ENCODE measurements around the gene CABP4.
A peak's percentile ranks its signal among the peaks of the same experiment; 100 is the strongest.
"Not testable (repeated sequence)": the region's sequence is repeated elsewhere in the genome, so short reads cannot be mapped to it uniquely, and the experiment has no call there.

CABP4 gene

DNA sequence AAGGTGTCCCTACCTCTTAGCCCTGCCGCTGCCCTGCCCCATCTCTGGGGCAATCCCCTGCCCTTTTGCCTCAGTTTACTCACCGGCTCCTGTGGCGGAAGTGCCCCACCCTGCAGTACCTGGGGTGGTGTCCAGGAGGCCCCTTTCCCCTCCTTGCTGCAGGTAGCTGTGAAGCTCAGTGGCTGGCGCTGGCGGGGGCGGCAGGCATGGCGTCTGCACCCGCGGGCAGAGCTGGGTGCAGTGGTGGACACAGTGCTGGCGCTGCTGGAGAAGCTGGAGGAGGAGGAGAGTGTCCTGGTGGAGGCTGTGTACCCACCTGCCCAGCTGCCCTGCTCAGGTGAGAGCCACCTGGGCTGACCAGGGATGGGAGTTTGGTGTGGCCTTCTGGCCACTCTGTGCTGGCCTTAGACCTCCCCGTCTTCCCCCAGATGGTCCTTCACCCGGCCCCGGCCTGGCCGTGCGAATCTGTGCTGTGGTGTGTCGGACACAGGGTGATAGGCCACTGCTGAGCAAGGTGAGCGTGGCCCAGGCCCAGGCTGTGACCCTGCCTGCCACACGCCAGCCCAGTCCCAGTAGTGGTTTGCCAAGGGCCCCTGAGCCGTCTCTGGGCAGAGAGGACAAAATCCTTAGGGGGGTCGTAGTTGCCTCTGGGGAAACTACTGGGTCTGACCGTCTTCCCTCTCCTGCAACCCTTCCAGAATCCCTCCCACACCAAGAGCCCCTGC is 35.7 kb upstream of the CABP4 start:
- no peak for DNase-seq

DNA sequence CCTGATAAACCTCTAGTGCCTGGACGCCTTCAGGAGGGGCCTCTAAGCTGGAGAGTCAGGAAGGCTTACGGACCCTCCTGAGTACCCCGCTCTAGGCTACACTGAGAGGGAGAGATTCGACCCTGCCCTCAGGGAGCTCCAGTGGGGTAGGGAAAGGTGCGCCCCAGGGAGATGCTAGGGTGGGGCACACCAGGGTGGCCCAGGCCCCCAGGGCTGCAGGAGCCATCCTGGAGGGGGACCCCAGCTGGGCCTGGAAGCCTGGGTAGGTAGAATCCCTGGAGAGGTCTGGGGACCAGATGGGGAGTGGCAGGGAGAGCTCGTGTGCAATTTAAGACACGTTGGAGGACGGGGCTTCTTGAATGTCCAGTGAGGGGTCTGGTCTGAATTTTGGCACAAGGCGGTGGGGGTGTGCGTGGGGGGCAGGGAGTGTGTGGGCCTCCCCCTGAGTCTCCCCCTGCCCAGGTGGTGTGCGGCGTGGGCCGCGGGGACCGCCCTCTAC is 35.0 kb upstream of the CABP4 start:
- DNase-seq: no peak

DNA sequence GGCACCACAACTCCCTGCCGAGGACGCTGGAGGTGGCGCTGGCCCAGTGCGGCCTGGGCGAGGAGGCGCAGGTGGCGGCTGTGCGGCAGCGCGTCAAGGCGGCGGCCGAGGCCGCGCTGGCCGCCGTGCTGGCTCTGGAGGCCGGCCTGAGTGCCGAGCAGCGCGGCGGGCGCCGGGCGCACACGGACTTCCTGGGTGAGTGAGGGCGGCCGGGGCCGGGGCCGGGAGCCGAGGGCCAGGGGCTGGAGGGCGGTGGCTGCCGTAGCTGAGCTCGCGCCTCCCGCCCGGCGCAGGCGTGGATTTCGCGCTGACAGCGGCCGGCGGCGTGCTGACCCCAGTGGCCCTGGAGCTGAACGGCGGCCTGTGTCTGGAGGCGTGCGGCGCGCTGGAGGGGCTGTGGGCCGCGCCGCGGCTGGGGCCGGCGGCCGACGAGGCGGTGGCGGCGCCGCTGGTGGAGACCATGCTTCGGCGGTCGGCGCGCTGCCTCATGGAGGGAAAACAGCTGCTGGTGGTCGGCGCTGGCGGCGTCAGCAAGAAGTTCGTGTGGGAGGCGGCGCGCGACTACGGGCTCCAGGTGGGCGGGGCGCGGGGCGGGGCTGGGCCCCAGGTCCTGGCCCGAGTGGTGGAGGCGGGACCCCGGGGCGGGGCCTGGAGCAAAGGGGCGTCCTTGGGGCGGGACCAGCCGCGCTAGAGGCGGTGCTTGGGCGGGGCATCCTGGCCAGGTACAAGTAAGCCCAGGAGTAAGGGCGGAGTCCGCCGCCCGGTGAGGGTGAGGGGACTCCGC is 34.3 kb upstream of the CABP4 start:
- DNase-seq: peak; percentile 100

- DNase-seq: no peak
Observed at GRCh38 chr11:67421430-67422031, 33.6 kb upstream of the CABP4 start.

DNA sequence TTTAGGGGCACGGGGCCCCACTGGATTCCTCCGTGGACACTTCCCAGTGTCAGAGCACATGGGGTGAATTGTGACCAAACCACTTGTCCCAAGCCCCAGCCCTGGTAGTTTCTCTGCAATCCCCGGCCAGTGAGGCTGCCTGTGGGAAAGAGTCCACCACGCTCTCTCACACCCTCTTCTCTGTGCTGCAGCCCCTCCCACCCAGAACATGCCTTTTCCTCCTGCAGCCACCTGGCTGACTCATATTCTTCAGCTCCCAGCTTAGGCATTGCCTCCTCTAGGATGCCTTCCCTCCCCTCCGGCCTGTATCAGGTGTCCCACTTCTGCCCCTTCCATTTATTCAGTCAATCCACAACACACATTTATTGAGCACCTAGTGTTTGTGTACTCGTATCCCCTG is 32.3 kb upstream of the CABP4 start:
- DNase-seq: no peak

DNA sequence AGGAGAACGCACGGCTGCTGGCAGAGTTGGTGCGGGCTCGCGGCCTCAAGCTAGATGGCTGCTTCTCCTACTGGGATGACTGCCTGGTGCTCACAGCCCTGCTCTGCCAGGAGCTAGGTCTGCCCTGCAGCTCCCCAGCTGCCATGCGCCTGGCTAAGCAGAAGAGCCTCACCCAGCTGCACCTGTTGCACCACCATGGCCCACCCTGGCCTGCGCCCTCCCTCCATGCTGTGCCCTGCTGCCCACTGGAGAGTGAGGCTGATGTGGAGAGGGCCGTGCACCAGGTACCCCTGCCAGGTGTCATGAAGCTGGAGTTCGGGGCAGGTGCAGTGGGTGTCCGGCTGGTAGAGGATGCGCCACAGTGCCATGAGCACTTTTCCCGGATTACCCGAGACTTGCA is 31.7 kb upstream of the CABP4 start:
- DNase-seq: no peak

GRCh38 chr11:67423891-67424613 is 31.1 kb upstream of the CABP4 start:
- DNase-seq: no peak

DNA sequence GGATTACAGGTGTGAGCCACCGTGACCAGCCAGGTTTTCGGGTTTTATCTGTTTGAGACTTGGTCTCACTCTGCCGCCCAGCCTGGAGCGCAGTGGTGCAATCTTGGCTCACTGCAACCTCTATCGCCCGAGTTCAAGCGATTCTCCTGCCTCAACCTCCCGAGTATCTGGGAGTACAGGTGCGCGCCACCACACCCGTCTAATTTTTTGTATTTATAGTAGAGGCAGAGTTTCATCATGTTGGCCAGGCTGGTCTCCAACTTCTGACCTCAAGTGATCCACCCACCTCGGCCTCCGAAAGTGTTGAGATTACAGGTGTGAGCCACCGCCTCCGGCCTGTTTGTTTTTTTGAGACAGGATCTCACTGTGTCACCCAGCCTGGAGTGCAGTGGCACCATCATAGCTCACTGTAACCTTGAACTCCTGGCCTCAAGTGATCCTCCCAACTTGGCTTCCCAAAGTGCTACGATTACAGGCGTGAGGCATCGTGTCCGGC is 27.7 kb upstream of the CABP4 start:
- DNase-seq: not testable (repeated sequence)

- DNase-seq: peak; percentile 99
Observed at GRCh38 chr11:67428052-67429001, 26.8 kb upstream of the CABP4 start, which contains the start of gene RPS6KB2. Gene RPS6KB2 (plus strand): TSS chr11:67428494. CDS start chr11:67428546, 52 bp downstream.

DNA sequence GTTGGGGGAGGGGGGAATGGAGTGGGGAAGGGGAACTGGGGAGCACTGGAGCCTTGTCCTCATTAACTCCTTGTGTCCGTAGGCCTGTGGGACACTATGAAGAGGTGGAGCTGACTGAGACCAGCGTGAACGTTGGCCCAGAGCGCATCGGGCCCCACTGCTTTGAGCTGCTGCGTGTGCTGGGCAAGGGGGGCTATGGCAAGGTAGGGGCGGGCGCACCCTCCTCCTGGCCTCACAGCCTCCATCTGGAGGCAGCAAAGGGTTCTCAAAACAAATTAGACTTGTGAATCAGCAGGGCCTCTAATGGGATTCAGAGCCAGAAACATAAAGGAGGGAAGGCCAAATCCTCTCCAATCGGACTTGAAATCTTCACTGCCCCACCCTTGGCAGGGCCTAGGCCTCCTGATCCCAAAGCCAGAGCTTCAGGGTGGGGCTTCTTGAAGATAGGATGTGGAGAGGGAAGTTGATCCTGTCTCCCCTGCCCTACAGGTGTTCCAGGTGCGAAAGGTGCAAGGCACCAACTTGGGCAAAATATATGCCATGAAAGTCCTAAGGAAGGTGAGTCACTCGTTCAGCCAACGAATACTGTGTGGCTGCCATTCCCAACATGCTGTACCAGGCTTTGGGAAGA is 26.0 kb upstream of the CABP4 start:
- DNase-seq: no peak

DNA sequence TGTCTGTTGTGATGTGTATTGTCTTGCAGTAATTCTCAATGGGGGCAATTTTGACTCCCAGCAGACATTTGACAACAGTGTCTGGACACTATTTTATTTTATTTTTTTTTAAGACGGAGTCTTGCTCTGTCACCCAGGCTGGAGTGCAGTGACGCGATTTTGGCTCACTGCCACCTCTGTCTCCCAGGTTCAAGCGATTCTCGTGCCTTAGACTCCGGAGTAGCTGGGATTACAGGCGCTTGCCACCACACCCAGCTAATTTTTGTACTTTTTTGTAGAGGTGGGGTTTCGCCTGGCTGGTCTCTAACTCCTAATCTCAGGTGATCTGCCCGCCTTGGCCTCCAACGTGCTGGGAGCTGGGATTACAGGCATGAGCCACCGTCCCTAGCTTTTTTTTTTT is 25.4 kb upstream of the CABP4 start:
- no peak for DNase-seq

DNA sequence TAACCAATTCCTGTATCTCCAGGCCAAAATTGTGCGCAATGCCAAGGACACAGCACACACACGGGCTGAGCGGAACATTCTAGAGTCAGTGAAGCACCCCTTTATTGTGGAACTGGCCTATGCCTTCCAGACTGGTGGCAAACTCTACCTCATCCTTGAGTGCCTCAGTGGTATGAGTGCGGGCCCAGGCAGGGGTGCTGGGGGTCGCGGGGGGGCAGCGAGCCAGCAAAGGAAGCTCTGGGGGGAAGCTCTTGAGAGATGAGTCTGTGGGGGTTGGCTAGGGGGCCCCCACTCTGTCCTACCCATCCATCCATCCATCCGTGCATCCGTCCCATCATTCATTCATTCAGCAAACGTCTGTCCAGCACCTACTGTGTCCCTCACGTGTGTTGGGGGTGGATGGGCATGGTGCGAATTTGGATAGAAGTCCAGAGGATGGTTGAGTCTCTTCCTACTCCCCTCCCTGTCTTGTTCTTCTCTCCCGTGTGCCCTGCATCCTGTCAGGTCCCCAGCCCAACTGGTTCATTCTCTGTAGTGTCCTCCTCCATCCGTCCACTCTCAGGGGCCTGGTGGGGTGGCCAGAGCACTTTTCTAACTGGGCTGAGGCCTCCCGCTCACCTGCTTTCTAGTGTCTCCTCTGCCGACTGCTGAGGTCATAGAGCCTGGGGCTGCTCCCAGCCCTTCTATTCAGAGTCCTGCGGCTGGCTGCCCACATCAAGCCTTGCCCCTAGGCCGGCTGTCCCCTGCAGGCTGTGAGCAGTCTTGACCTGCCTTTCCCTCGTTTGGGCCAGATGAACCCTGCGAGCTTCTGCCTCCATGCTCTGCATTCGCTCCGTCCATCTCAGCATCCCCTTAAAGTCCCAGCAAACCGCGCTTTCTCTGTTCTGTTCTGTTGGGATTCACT is 23.6 kb upstream of the CABP4 start:
- DNase-seq: no peak

DNA sequence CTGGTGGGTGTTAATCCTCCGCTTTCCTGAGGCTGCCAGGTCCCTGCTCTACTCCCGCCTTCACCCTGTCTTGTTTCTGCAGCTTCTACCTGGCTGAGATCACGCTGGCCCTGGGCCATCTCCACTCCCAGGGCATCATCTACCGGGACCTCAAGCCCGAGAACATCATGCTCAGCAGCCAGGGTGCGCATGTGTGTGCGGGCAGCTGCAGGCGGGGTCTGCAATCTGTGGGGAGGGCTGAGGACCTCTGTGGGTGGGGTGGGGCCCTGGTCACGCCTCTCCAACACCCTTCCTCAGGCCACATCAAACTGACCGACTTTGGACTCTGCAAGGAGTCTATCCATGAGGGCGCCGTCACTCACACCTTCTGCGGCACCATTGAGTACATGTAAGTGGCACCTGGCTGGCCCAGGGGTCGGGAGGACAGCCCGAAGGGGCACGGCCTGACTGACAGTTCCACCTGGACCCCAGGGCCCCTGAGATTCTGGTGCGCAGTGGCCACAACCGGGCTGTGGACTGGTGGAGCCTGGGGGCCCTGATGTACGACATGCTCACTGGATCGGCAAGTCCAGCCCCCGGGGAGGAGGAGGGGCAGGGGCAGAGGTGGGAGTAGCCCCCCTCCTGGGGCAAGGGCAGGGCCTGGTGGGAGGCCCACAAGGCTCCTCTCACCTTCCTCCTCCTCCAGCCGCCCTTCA is 22.4 kb upstream of the CABP4 start:
- no peak for DNase-seq

GRCh38 chr11:67433536-67434394 is 21.4 kb upstream of the CABP4 start:
- DNase-seq: no peak

DNA sequence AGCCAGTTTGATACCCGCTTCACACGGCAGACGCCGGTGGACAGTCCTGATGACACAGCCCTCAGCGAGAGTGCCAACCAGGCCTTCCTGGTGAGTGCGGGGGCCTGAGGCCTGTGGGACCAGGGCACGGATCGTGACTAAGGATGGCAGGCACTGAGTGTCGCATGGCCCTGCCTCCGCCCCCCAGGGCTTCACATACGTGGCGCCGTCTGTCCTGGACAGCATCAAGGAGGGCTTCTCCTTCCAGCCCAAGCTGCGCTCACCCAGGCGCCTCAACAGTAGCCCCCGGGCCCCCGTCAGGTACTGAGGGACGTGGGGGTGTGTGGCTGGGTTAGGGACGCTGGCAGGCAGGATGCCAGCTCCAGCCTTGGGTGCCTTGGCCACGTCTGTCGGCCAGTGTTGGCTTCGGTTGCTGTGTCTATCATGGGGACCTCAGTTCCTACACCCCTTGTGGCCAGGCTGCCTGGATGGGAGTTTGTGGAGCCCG is 20.7 kb upstream of the CABP4 start:
- no peak for DNase-seq

GRCh38 chr11:67435031-67435726 is 20.0 kb upstream of the CABP4 start:
- DNase-seq: no peak

- no peak for DNase-seq
Observed at GRCh38 chr11:67435727-67436458, 19.3 kb upstream of the CABP4 start.

Measured in stimulated activated CD4-positive, alpha-beta T cell treated with anti-CD3 and anti-CD28 coated beads, Interleukin-12 subunit alpha, Interleukin-12 subunit beta, amount 100 ng/mL, for 4 hours (primary cell).